BJ (cell line): ENCODE results near the gene LCOR. TPM values are rescaled to one million over a fixed set of nuclear protein-coding genes. Genes with fewer than 3 reads are reported as not detected.

ENCODE experiments used
- CTCF ChIA-PET: fragments of 350-600 bp; formaldehyde crosslinking; extraction: SDS; loops from one replicate; lab custom pipeline; 2021; ENCODE audit warnings: antibody characterized with exemption, inconsistent platforms; lab: Yijun Ruan, JAX
- POLR2A ChIA-PET: fragments of 300-600 bp; sonication (Branson Sonifier 250); formaldehyde crosslinking; extraction: SDS; loops from one replicate; lab custom pipeline; 2021; ENCODE audit warnings: antibody characterized with exemption; lab: Charles Lee
- DNase-seq: peaks from one replicate; pipeline ENCODE4 v3.0.0-alpha.2; 2011; ENCODE audit warnings: low read depth
- H3K27me3 ChIP-seq: 2 replicates; pipeline ENCODE4 v1.6.0; 2011; ENCODE audit warnings: low read length; ENCODE audit not compliant: control insufficient read depth, insufficient read depth
- H3K36me3 ChIP-seq: 2 replicates; pipeline ENCODE4 v1.5.1; 2011; ENCODE audit warnings: low read length; ENCODE audit not compliant: control insufficient read depth, insufficient read depth
- H3K4me3 ChIP-seq: 2 replicates; pipeline ENCODE4 v1.5.1; 2011; ENCODE audit warnings: low read depth, mild to moderate bottlenecking, control low read depth, low read length
- CTCF ChIP-seq: IDR thresholded peaks from 2 replicates; pipeline ENCODE4 v1.5.1; 2011; ENCODE audit warnings: low read depth, mild to moderate bottlenecking, control low read depth, inconsistent platforms, low read length, moderate library complexity; ENCODE audit not compliant: insufficient read depth
- polyA plus RNA-seq: library from polyadenylated mRNA; depleted of rRNA; stranded (reverse); fragments of >200 nt; gene quantifications from 2 replicates; pipeline ENCODE4 v1.2.3, GENCODE V29; 2011

LCOR gene
- polyA plus RNA-seq, 1 experiment: 4.9 TPM

- ChIA-PET POLR2A (no interaction called here), CTCF (no interaction called here)
- no peak for TF ChIP-seq CTCF
- no peak overlapping the region for H3K4me3 ChIP-seq
- no peak for DNase-seq
- H3K27me3 ChIP-seq: no peaks in the 10 kb centered on the region
- H3K36me3 ChIP-seq: peaks cover 3% of the 10 kb centered on the region; the same call in 1 of the 2 replicates
These were observed 25.4 kb downstream of the LCOR start for GRCh38 chr10:96857301-96858012.

DNA sequence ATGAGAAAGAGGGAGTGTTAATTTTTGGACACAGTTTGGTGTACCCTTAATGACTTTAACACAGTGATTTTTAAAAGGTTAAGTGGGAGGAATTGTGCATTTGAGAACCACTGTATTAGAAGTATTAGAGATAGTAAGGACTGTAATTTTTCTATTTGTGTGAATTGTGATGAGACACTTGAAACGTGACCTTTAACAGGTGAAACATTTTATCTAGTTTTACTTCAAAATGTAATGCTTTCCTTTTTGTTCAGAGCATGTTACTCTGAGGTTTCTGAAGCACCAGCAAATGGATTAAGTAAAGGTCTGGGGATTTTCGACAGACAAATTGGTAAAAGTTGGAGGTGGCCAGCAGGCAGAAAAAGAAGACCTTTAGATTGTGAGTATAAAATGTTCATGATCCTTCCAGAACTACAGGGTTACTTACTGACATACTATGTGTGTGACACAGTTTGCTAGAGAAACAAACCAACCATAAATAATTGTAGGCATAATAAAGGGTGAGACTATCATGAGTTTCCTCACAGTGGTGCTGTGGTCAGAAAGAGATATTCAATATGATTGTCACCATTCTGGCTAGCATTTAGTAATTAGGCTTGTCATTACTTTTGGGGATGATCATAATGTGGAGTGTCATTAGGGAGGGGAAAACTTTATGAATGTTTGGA lies 26.1 kb downstream of the LCOR start:
- H3K36me3 ChIP-seq: peaks cover 3% of the 10 kb centered on the region; the same call in 1 of the 2 replicates
- ChIA-PET POLR2A (no interaction called here), CTCF (no interaction called here)
- DNase-seq: no peak
- TF ChIP-seq CTCF: no peak
- H3K27me3 ChIP-seq: no peaks in the 10 kb centered on the region
- no peak overlapping the region for H3K4me3 ChIP-seq

GRCh38 chr10:96858706-96859050 lies 26.6 kb downstream of the LCOR start:
- no peaks in the 10 kb centered on the region for H3K27me3 ChIP-seq
- ChIA-PET POLR2A (no interaction called here), CTCF (no interaction called here)
- no peak overlapping the region for H3K4me3 ChIP-seq
- no peak for DNase-seq
- TF ChIP-seq CTCF: no peak
- peaks cover 3% of the 10 kb centered on the region; the same call in 1 of the 2 replicates for H3K36me3 ChIP-seq

DNA sequence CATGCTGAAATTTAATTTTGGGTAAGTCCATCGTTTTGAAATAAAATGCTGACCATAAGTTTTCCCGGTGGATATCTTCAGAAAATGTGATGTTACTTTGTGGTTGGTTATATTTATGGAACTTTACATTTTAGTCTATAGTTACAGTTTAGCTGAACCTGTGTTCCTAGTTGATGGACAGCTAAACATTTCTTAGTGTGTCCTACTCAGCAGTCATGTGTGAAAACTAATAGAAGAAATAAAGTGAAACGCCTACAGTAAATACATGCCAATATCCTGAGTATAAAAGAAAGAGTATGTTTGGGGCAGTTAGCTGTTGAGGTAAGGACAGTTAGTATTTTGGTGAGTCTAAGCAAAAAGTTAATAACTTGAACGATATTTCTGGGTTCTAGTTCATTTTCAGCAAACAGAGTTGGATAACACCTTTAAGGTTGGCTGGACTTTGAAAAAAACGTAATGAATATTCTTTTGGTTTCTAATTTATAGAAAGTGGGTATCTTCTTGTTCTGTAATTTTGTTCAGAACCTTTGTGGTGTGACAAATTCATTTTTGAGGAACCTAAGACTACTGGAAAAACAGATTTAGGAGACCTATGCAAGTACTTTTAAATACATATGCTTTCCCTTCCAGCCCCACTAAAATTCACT lies 28.7 kb downstream of the LCOR start:
- no peak for TF ChIP-seq CTCF
- ChIA-PET POLR2A (no interaction called here), CTCF (interaction anchor here (0.7 kb wide), 1 partner anchor 17 kb away, joined by 5 read pairs; no protein-coding TSS in a partner anchor)
- no peak for DNase-seq
- H3K27me3 ChIP-seq: no peaks in the 10 kb centered on the region
- no peak overlapping the region for H3K4me3 ChIP-seq
- peaks cover 3% of the 10 kb centered on the region; the same call in 1 of the 2 replicates for H3K36me3 ChIP-seq

DNA sequence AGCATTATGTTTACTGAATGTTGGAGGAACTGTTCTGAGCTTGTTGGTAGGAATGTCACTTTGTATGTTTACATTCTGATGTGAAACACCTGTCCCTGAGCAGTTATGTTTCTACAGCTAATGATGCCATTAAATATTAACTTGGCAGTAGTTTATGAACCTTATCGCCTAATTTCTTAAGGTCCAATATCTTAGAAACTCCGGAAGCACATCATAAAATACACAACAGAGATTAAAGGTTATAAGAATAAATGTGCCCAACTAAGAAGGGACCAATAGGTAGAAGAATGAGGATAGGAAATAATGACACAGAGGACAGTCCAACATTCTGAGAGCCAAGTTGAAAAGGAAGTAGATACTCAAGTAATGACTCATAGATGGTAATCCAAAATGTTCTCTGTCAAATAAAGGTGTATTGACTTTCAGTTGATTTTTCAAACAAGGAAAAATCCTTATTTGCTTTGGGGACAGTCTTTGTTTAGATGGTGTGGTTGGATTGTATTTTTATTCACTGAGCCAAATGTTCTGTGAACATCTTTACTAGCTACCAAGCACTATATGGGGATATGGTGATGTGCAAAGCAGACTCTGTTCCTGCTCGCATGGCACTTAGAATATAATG lies 31.9 kb downstream of the LCOR start:
- CTCF ChIA-PET: no interaction called here
- Histone ChIP-seq H3K27me3 (no peaks in the 10 kb centered on the region), H3K4me3 (no peak overlapping the region), H3K36me3 (peaks cover 3% of the 10 kb centered on the region; the same call in 1 of the 2 replicates)
- POLR2A ChIA-PET: no interaction called here
- no peak for TF ChIP-seq CTCF
- no peak for DNase-seq
